ENCODE measurements around the gene SLC6A12.

- TF ChIP-seq CTCF (IDR thresholded peaks at IDR 0.05): no peak
- no peak for TF ChIP-seq EP300 (IDR thresholded peaks at IDR 0.05)
- TF ChIP-seq POLR2A (IDR thresholded peaks at IDR 0.05): no peak
- TF ChIP-seq POLR2AphosphoS5 (IDR thresholded peaks at IDR 0.05): no peak
These were observed 12.4 kb upstream of the SLC6A12 start for GRCh38 chr12:226401-226800.
